GM13976 (cell line): ENCODE results near the gene TENM4.

Source experiments
- DNase-seq: peaks from one replicate; pipeline ENCODE4 v3.0.0; 2012; ENCODE audit warnings: low spot score
- in situ Hi-C: fragments of 300-500 bp; cut with MboI; formaldehyde crosslinking; loops from one replicate; pipeline ENCODE4 v1.12.0; 2022; ENCODE audit warnings: low sequenced_read_pairs, mixed read lengths, inconsistent platforms; ENCODE audit not compliant: unreplicated experiment
- TF ChIP-seq, protein P1 (sequence below): IDR thresholded peaks from 2 replicates; pipeline ENCODE4 v1.5.1; 2012; ENCODE audit warnings: borderline replicate concordance, mild to moderate bottlenecking; ENCODE audit not compliant: insufficient read depth; ENCODE audit errors: extremely low read depth, missing control alignments, control extremely low read depth

The TENM4 gene

DNA sequence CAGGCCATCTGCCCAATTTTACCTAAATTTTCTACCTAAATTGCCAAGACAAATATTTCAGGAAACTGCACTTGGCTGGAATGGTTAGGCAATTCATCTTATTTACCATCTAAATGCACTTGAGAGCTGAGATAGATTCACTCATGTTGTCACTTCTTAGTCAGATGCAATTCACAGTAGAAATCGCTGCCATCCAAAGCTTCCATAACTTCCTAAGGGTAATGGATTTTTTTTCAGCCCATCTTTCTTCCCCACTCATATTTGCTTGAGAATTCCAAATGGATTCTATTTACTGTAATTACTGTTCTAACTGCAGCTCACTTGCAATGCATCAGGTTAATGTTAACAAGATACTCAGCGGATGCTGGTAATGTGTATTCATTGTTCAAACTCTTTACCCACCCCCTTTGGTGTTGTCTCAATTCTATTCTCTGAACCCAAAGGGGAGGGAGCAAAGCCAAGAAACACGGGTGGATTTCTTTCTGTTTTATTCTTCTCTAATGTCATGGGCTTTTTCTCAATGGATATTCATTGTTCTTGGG lies 96.0 kb downstream of the TENM4 start:
- no peak for DNase-seq
- in situ Hi-C loops: no loop called here
- TF ChIP-seq, protein P1, sequence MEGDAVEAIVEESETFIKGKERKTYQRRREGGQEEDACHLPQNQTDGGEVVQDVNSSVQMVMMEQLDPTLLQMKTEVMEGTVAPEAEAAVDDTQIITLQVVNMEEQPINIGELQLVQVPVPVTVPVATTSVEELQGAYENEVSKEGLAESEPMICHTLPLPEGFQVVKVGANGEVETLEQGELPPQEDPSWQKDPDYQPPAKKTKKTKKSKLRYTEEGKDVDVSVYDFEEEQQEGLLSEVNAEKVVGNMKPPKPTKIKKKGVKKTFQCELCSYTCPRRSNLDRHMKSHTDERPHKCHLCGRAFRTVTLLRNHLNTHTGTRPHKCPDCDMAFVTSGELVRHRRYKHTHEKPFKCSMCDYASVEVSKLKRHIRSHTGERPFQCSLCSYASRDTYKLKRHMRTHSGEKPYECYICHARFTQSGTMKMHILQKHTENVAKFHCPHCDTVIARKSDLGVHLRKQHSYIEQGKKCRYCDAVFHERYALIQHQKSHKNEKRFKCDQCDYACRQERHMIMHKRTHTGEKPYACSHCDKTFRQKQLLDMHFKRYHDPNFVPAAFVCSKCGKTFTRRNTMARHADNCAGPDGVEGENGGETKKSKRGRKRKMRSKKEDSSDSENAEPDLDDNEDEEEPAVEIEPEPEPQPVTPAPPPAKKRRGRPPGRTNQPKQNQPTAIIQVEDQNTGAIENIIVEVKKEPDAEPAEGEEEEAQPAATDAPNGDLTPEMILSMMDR: no peak

DNA sequence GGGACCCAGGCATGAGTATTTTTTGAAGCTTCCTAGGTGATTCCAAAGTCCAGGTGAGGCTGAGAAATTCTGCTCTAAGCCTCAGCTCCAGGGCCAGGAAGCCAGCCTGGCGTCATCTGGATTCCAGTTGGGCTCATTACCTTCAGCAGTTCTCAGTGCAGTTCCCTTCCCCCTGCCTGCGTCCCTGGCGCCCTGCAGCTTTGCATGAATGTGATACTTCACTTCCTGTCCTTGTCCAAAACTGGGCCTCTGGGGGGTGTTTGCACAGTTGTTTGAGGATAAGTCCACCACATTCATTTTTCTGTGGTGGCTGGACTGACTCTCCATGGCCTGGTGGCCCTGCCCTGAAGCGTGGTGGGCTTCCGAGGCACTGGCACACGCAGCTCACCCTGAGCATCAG lies 98.1 kb downstream of the TENM4 start:
- in situ Hi-C loops: no loop called here
- no peak for DNase-seq

DNA sequence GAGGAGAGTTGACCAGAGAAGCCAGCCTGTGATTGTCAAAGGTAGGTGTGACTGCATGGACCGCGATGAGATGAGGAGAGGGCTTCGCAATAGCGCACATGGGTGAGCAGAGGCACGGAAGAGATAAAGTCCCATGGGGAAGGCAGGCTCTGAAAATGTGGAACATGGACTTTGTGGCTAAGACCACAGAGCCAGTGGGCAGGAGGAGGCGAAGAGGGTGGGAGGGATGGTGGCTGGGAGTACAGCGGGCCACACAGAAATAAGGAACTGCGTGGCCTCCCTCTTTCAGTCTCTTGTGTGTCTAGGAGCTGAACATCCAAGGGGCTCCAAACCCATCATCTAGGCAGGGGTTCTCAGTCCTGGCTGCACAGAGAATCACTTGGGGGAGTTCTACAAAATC lies 98.6 kb downstream of the TENM4 start:
- no peak for DNase-seq
- TF ChIP-seq, protein P1: no peak
- in situ Hi-C loops: no loop called here

More for the DNA sequence above, 98.1 kb downstream of the TENM4 start:
- TF ChIP-seq, protein P1: no peak

DNA sequence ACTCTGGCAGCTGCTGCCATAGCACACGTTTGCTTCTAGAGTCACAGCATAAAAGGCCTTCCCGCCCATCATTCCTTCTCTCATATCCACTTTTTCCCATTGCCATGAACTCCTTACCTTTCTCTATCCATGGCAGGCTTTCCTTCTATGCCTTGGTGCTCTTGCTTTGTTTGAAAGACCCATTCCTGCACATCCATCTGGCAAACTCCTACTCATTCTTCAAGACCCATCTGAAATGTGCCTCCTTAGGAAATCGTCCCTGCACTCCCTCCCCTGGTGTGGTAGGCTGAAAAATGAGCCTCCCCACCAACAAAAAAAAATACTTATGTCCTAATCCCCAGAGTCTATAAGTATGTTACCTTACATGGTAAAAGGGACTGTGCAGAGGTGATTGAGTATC lies 100.3 kb downstream of the TENM4 start:
- TF ChIP-seq, protein P1: no peak
- in situ Hi-C loops: no loop called here
- DNase-seq: no peak

DNA sequence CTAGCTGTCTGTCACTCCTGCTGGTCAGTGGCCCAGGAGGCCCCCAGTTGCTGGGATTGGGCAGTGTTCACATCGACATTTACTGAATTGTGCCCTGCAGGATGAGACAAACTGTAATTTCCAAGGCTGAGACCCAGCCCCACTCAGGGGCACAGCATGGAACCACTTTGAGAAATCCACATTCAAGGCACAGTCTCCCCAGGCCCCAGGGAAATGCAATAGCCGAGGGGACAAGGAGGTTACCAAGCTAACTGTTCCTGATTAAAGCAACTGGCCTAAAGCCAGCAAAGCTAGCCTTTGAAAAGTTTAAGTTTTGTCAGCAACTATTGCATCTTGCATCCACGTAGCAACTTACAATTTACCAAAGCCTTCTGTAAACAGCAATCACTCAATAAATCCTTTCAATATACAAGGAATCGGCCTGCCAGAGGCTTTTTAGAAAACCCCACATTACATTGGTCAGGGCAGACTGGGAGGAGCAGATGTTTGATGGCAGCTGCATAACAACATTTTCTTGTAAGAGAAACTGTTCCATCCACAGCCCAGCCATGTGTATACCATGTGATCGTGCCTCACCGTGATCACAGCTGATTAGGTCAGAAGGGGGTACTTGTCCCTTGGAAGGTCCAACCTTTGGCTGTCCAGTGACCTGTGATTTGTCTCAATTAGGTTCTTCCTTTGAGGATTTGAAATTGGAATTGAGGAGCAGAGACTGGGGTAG lies 103.9 kb downstream of the TENM4 start:
- TF ChIP-seq, protein P1: no peak
- in situ Hi-C loops: no loop called here
- DNase-seq: no peak

DNA sequence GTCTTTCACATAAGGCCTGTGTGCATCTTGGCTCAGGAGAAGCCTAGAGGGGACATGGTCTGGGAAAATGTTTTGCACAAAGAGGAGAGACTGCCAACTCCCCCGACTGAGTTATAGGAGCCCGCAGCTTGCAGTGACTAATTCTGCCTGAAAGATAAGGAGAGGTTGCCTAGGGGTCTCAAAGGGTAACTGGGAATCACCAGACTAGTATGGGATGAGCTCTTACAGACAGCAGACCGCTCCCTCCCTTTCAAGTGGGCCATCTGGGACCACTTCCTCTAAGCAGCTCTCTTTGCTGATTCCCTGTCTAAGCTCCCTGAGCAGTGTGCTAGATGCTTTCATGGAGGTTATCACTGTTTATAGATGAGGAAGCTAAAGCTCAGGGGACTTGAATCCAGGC lies 105.1 kb downstream of the TENM4 start:
- no peak for DNase-seq
- TF ChIP-seq, protein P1: no peak
- in situ Hi-C loops: no loop called here
